HCT116 (cell line): ENCODE results near the gene MN1. TPM values are rescaled to one million over a fixed set of nuclear protein-coding genes. Genes with fewer than 3 reads are reported as not detected.

ENCODE experiments used
- ATAC-seq: fragments of 200-7000 bp; cut with Tn5 transposase; 2 replicates; pipeline ENCODE4 v1.9.1; 2020; ENCODE audit warnings: mild to moderate bottlenecking, moderate library complexity
- BruUV-seq: library from RNA; stranded (reverse); fragments of 400-500 nt; replicated peaks from 2 replicates; lab custom pipeline; 2021; lab: Mats Ljungman, UMichigan
- CTCF ChIA-PET: fragments of 300-600 bp; sonication (Branson Sonifier 250); formaldehyde crosslinking; loops from one replicate; lab custom pipeline; 2021; ENCODE audit warnings: antibody characterized with exemption; lab: Charles Lee
- POLR2A ChIA-PET: fragments of 300-600, 350-600 bp; sonication (Branson Sonifier 250); formaldehyde crosslinking; loops from one replicate; lab custom pipeline; 2021; ENCODE audit warnings: antibody characterized with exemption; lab: Charles Lee
- RAD21 ChIA-PET, 2 experiments: fragments of 300-600 bp; sonication (Branson Sonifier 250); formaldehyde crosslinking; loops; one replicate each; lab custom pipeline; 2023; ENCODE audit warnings: low total read pairs in 2 of 2; ENCODE audit not compliant: uncharacterized antibody in 2 of 2, unreplicated experiment in 2 of 2, low non-redundant PET in 1 of 2; lab: Charles Lee
- DNase-seq: peaks from one replicate; pipeline ENCODE4 v3.0.0-alpha.2; 2010; ENCODE audit warnings: low read depth, low spot score
- H2AFZ ChIP-seq: fragments of 200-600 bp; shearing (Covaris generic), sonication (generic); 2 replicates; pipeline ENCODE4 v1.6.1; 2017; ENCODE audit warnings: low read depth, mixed run types, mixed read lengths, antibody characterized with exemption, low read length; ENCODE audit not compliant: poor library complexity, severe bottlenecking
- H3K27ac ChIP-seq: 2 replicates; pipeline ENCODE4 v1.5.1; 2012; ENCODE audit warnings: low read depth, low read length
- H3K27me3 ChIP-seq: fragments of 200-600 bp; sonication (generic); 2 replicates; pipeline ENCODE4 v1.6.1; 2016; ENCODE audit warnings: mixed run types, low read length, mixed read lengths; ENCODE audit not compliant: insufficient read depth
- H3K36me3 ChIP-seq, 2 experiments: fragments of 200-500 bp in 1 of 2; fragments of 200-600 bp in 1 of 2; sonication (Bioruptor generic) in 1 of 2; sonication (generic) in 1 of 2; 2 replicates each; pipeline versions ENCODE4 v1.5.1 to v1.6.1; 2014 to 2016; ENCODE audit warnings: low read length in 2 of 2, inconsistent platforms in 1 of 2, mixed read lengths in 1 of 2, mixed run types in 1 of 2; ENCODE audit not compliant: insufficient read depth in 2 of 2, control insufficient read depth in 1 of 2
- H3K4me1 ChIP-seq, 2 experiments: fragments of 200-600 bp in 1 of 2; sonication (generic) in 1 of 2; 2 replicates each; pipeline versions ENCODE4 v1.5.1 to v1.6.1; 2012 to 2017; ENCODE audit warnings: low read length in 2 of 2, inconsistent platforms in 1 of 2, mild to moderate bottlenecking in 1 of 2, mixed read lengths in 1 of 2, mixed run types in 1 of 2, moderate library complexity in 1 of 2; ENCODE audit not compliant: insufficient read depth in 2 of 2, control insufficient read depth in 1 of 2
- H3K4me2 ChIP-seq: fragments of 200-600 bp; sonication (generic); 2 replicates; pipeline ENCODE4 v1.6.1; 2017; ENCODE audit warnings: mixed run types, low read length, mixed read lengths
- H3K4me3 ChIP-seq, 2 experiments: fragments of 200-600 bp in 1 of 2; sonication (generic) in 1 of 2; replicated peaks in 1 of 2; 2 replicates each; pipeline ENCODE4 v1.5.1; 2011 to 2016; ENCODE audit warnings: low read length in 2 of 2, control low read depth in 1 of 2, low read depth in 1 of 2, mild to moderate bottlenecking in 1 of 2, mixed read lengths in 1 of 2, mixed run types in 1 of 2
- H3K79me2 ChIP-seq: fragments of 200-600 bp; sonication (generic); 2 replicates; pipeline ENCODE4 v1.6.1; 2017; ENCODE audit warnings: mild to moderate bottlenecking, mixed run types, low read length, moderate library complexity, mixed read lengths; ENCODE audit not compliant: insufficient read depth
- H3K9ac ChIP-seq: fragments of 200-600 bp; sonication (generic); 2 replicates; pipeline ENCODE4 v1.6.1; 2016; ENCODE audit warnings: low read length, mixed read lengths
- H3K9me2 ChIP-seq: fragments of 200-600 bp; sonication (generic), shearing (Covaris generic); 2 replicates; pipeline ENCODE4 v1.6.1; 2017; ENCODE audit warnings: mixed run types, mild to moderate bottlenecking, moderate library complexity; ENCODE audit not compliant: insufficient read depth
- H3K9me3 ChIP-seq, 2 experiments: fragments of 200-500 bp in 1 of 2; fragments of 200-600 bp in 1 of 2; sonication (Bioruptor generic) in 1 of 2; sonication (generic) in 1 of 2; 2 replicates each; pipeline ENCODE4 v1.6.1; 2014 to 2017; ENCODE audit warnings: low read length in 2 of 2, mixed read lengths in 2 of 2, inconsistent platforms in 1 of 2, low read depth in 1 of 2, mild to moderate bottlenecking in 1 of 2, mixed run types in 1 of 2, moderate library complexity in 1 of 2; ENCODE audit not compliant: control insufficient read depth in 1 of 2, insufficient read depth in 1 of 2
- H4K20me1 ChIP-seq: fragments of 200-600 bp; sonication (generic), shearing (Covaris generic); 2 replicates; pipeline ENCODE4 v1.6.1; 2017; ENCODE audit warnings: mixed run types, mild to moderate bottlenecking, moderate library complexity; ENCODE audit not compliant: insufficient read depth
- CBX3 ChIP-seq: IDR thresholded peaks from 2 replicates; pipeline ENCODE4 v1.6.1; 2012; ENCODE audit warnings: low read depth
- EGR1 ChIP-seq: IDR thresholded peaks from 2 replicates; pipeline ENCODE4 v1.6.1; 2012; ENCODE audit warnings: low read depth
- RAD21 ChIP-seq: IDR thresholded peaks from 2 replicates; pipeline ENCODE4 v1.6.1; 2012; ENCODE audit warnings: low read depth, mild to moderate bottlenecking
- SIN3A ChIP-seq: IDR thresholded peaks from 2 replicates; pipeline ENCODE4 v1.6.1; 2012; ENCODE audit warnings: low read depth
- TCF7L2 ChIP-seq: IDR thresholded peaks from 2 replicates; pipeline ENCODE4 v1.7.0; 2011; ENCODE audit warnings: borderline replicate concordance, inconsistent platforms; ENCODE audit not compliant: insufficient read depth, insufficient read length; ENCODE audit errors: extremely low read depth
- intact Hi-C: fragments of 100-400 bp; cut with micrococcal nuclease; formaldehyde crosslinking; loops from 2 replicates; pipeline ENCODE4 v1.10.0; 2022
- total RNA-seq: library from RNA; stranded (reverse); gene quantifications from one replicate; pipeline ENCODE4 v1.2.1, GENCODE V29; 2021; ENCODE audit not compliant: unreplicated experiment
- TF ChIP-seq, protein P1 (sequence below), 3 experiments: fragments of 200-600 bp in 1 of 3; sonication (generic) in 1 of 3; IDR thresholded peaks in 2 of 3; conservative IDR thresholded peaks in 1 of 3; 2 replicates each; pipeline ENCODE4 v1.5.1; 2012 to 2017; ENCODE audit warnings: low read depth in 2 of 3, low read length in 2 of 3, antibody characterized with exemption in 1 of 3, borderline replicate concordance in 1 of 3, control low read depth in 1 of 3, mild to moderate bottlenecking in 1 of 3, mixed read lengths in 1 of 3, mixed run types in 1 of 3, moderate library complexity in 1 of 3; ENCODE audit not compliant: insufficient read depth in 1 of 3
- TF ChIP-seq, protein P2 (sequence below): IDR thresholded peaks from 2 replicates; pipeline ENCODE4 v1.6.1; 2012; ENCODE audit warnings: low read depth
- TF ChIP-seq, protein P3 (sequence below): IDR thresholded peaks from 2 replicates; pipeline ENCODE4 v1.6.1; 2012

Gene MN1
- total RNA-seq, 1 experiment from 2014 or later, result 2.9 TPM

DNA sequence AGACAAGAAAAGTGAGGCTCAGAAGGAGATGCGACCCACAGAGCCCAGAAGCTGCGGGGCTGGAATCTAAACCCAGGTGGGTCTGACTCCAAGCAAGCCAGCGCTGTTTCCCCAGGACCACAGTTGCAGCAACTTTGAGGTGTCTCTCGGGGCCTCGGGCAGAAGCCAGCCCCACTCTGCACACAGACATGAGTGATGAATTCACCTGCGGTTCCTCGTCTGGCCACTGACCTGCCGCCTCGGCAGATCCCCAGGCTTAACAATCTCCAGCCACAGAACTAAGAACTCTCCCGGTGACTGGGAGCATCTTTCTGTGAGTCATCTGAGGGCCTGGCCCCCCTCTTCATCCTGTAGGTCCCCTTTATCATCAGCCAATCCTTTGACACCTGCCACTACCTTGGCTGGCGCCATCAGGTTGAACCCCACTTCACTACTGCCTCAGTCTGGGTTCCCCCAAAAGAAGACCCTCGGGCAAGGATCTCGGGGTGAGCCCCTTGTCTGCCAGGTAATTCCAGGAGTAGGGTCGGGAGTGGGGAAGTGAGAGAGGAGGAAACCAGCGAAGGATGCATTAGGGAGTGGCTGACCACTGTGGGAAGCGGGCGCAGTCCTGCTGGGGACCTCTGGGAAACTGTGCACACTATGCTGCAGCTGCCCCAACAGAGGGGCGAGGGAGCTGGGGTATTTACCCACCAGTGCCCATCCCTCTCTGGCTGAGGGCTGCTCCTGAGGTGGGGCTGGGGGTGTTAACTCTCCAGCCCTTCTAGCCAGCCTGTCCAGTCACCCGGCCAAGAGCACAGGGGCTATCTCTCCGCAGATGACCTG lies 33.0 kb upstream of the MN1 start:
- H3K79me2 ChIP-seq, result no peaks in the 10 kb centered on the region
- H3K9ac ChIP-seq, result no peak overlapping the region
- H3K9me3 ChIP-seq, result no peaks in the 10 kb centered on the region
- TF ChIP-seq, protein P1, sequence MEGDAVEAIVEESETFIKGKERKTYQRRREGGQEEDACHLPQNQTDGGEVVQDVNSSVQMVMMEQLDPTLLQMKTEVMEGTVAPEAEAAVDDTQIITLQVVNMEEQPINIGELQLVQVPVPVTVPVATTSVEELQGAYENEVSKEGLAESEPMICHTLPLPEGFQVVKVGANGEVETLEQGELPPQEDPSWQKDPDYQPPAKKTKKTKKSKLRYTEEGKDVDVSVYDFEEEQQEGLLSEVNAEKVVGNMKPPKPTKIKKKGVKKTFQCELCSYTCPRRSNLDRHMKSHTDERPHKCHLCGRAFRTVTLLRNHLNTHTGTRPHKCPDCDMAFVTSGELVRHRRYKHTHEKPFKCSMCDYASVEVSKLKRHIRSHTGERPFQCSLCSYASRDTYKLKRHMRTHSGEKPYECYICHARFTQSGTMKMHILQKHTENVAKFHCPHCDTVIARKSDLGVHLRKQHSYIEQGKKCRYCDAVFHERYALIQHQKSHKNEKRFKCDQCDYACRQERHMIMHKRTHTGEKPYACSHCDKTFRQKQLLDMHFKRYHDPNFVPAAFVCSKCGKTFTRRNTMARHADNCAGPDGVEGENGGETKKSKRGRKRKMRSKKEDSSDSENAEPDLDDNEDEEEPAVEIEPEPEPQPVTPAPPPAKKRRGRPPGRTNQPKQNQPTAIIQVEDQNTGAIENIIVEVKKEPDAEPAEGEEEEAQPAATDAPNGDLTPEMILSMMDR (IDR thresholded peaks at IDR 0.05 in 2 of 3, conservative IDR thresholded peaks at IDR 0.05 in 1 of 3; ENCODE audit: borderline replicate concordance in 1 of 3, insufficient read depth in 1 of 3, low read depth in 2 of 3, low read length in 2 of 3), result no peak
- RAD21 ChIA-PET, result no interaction called here
- H3K4me3 ChIP-seq, result no peak overlapping the region
- no peaks in the 10 kb centered on the region for H3K9me2 ChIP-seq
- no peaks in the 10 kb centered on the region for H3K27me3 ChIP-seq
- H3K4me1 ChIP-seq, result no peaks in the 10 kb centered on the region
- H2AFZ ChIP-seq, result no peak overlapping the region
- DNase-seq, result no peak
- CTCF ChIA-PET, result no interaction called here
- H4K20me1 ChIP-seq, result no peaks in the 10 kb centered on the region
- BruUV-seq, result no TSS peak
- H3K36me3 ChIP-seq, result no peaks in the 10 kb centered on the region
- H3K27ac ChIP-seq, result no peak overlapping the region
- H3K4me2 ChIP-seq, result no peak overlapping the region
- ATAC-seq, result no peak
- POLR2A ChIA-PET, result no interaction called here
- intact Hi-C loops, result no loop called here

DNA sequence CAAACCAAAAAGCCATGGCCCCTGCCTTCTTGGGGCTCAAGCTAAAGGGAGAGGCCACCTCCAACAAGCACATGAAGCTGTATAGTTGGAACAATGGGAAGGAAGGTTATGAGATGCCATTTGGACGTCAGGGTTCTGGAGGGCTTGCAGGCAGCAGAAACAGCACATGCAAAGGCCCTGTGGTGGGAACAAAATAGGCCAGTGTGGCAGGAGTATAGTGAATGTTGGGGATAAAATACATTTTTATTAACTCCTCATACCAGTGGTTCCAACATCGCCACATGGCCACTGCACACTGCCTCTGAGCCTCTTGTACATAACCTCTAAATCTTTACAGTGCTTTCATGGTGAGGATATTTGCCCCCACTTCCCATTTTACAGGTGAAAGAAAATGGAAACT lies 32.2 kb upstream of the MN1 start:
- ChIA-PET RAD21 (no interaction called here), POLR2A (no interaction called here), CTCF (no interaction called here)
- DNase-seq (no peak), ATAC-seq (no peak)
- Histone ChIP-seq H3K4me2 (no peak overlapping the region), H3K9me2 (no peaks in the 10 kb centered on the region), H3K79me2 (no peaks in the 10 kb centered on the region), H4K20me1 (no peaks in the 10 kb centered on the region), H3K9me3 (no peaks in the 10 kb centered on the region), H2AFZ (no peak overlapping the region), H3K4me3 (no peak overlapping the region), H3K36me3 (no peaks in the 10 kb centered on the region), H3K27me3 (no peaks in the 10 kb centered on the region), H3K9ac (no peak overlapping the region), H3K4me1 (no peaks in the 10 kb centered on the region), H3K27ac (no peak overlapping the region)
- TF ChIP-seq, protein P2, sequence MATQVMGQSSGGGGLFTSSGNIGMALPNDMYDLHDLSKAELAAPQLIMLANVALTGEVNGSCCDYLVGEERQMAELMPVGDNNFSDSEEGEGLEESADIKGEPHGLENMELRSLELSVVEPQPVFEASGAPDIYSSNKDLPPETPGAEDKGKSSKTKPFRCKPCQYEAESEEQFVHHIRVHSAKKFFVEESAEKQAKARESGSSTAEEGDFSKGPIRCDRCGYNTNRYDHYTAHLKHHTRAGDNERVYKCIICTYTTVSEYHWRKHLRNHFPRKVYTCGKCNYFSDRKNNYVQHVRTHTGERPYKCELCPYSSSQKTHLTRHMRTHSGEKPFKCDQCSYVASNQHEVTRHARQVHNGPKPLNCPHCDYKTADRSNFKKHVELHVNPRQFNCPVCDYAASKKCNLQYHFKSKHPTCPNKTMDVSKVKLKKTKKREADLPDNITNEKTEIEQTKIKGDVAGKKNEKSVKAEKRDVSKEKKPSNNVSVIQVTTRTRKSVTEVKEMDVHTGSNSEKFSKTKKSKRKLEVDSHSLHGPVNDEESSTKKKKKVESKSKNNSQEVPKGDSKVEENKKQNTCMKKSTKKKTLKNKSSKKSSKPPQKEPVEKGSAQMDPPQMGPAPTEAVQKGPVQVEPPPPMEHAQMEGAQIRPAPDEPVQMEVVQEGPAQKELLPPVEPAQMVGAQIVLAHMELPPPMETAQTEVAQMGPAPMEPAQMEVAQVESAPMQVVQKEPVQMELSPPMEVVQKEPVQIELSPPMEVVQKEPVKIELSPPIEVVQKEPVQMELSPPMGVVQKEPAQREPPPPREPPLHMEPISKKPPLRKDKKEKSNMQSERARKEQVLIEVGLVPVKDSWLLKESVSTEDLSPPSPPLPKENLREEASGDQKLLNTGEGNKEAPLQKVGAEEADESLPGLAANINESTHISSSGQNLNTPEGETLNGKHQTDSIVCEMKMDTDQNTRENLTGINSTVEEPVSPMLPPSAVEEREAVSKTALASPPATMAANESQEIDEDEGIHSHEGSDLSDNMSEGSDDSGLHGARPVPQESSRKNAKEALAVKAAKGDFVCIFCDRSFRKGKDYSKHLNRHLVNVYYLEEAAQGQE, result no peak
- TF ChIP-seq TCF7L2, result no peak
- no peak for TF ChIP-seq SIN3A
- no peak for TF ChIP-seq RAD21
- TF ChIP-seq, protein P3, sequence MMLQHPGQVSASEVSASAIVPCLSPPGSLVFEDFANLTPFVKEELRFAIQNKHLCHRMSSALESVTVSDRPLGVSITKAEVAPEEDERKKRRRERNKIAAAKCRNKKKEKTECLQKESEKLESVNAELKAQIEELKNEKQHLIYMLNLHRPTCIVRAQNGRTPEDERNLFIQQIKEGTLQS, result no peak
- no peak for TF ChIP-seq CBX3
- TF ChIP-seq, protein P1 (IDR thresholded peaks at IDR 0.05 in 2 of 3, conservative IDR thresholded peaks at IDR 0.05 in 1 of 3; ENCODE audit: borderline replicate concordance in 1 of 3, insufficient read depth in 1 of 3, low read depth in 2 of 3, low read length in 2 of 3), result no peak
- TF ChIP-seq EGR1, result no peak
- intact Hi-C loops, result no loop called here
- BruUV-seq, result no TSS peak
